ENCODE data around the gene SHROOM1.

Gene SHROOM1

DNA sequence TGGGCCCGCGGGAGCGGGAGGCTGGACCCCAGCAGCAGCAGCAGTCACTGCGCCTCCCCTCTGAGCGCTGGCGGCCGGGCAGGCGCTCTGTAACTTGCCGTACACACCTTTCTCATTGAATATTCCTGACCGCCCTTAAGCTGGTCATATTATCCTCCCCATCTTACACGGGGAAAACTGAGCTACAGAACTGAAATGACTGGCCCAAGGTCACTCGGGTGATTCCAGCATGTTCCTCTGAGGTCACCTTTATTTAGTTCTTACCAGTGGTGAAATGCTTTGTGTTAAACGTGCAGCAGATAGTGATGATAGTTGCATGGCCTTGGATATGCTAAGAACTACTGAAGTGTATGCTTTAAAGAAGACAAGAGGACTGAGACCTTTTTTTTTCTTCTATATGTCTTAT lies 36.6 kb upstream of the SHROOM1 start:
- Histone ChIP-seq H3K9me3 (no peaks in the 10 kb centered on the region), H3K4me1 (ENCODE audit: control insufficient read depth in 1 of 2, insufficient read depth in 1 of 2, low read depth in 1 of 2, low read length in 1 of 2) (peaks cover 13 to 14% of the 10 kb centered on the region in 2 experiments), H3K4me3 (ENCODE audit: low read depth in 1 of 2, low read length in 1 of 2) (peak overlapping the region; percentile 77 to 94), H3K27ac (peak overlapping the region; percentile 82), H3K27me3 (peaks cover 14% of the 10 kb centered on the region), H3K36me3 (peaks cover 9% of the 10 kb centered on the region)
- TF ChIP-seq, protein P1, sequence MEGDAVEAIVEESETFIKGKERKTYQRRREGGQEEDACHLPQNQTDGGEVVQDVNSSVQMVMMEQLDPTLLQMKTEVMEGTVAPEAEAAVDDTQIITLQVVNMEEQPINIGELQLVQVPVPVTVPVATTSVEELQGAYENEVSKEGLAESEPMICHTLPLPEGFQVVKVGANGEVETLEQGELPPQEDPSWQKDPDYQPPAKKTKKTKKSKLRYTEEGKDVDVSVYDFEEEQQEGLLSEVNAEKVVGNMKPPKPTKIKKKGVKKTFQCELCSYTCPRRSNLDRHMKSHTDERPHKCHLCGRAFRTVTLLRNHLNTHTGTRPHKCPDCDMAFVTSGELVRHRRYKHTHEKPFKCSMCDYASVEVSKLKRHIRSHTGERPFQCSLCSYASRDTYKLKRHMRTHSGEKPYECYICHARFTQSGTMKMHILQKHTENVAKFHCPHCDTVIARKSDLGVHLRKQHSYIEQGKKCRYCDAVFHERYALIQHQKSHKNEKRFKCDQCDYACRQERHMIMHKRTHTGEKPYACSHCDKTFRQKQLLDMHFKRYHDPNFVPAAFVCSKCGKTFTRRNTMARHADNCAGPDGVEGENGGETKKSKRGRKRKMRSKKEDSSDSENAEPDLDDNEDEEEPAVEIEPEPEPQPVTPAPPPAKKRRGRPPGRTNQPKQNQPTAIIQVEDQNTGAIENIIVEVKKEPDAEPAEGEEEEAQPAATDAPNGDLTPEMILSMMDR (IDR thresholded peaks at IDR 0.05): no peak

DNA sequence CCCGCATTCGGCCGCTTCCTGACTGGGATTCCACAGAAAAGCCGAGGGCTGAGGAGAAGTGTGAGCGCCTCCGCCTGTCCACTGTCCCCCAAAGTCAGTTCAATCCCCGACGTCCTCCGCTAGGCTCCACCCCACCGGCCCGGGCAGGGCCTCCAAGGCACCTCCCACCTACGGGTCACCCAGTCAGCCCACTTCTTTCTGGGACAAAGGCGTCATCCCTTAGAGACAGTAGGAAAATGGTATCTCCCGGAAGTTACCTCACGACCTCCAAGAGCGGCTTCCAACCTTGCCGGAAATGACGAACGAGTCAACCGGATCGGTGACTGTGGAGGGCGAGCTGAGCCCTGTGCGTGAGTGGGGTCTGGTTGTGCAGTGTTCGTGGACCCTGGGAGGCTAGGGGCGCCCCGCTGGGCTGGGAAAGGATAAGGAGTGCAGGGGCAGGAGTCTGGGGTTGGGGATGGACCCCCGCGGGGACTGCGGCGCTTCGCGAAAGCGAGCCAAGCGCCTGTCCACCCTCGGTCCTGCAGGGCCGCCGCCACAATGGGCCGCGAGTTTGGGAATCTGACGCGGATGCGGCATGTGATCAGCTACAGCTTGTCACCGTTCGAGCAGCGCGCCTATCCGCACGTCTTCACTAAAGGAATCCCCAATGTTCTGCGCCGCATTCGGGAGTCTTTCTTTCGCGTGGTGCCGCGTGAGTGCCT lies 36.0 kb upstream of the SHROOM1 start, which contains the start of the genes GDF9 and UQCRQ:
TSS of gene GDF9 (minus strand) at position 128 of the 704 bp plus-strand sequence. CDS start 1,936 bp downstream, outside the sequence.
TSS of gene UQCRQ (plus strand) at position 301 of the 704 bp plus-strand sequence. CDS start at position 541, 240 bp downstream.
- H3K27me3 ChIP-seq: peaks cover 20% of the 10 kb centered on the region
- TF ChIP-seq, protein P1 (IDR thresholded peaks at IDR 0.05): no peak
- peaks cover 6% of the 10 kb centered on the region for H3K36me3 ChIP-seq
- no peaks in the 10 kb centered on the region for H3K9me3 ChIP-seq
- peak within 1 kb of the TSS; percentile 82 for H3K27ac ChIP-seq
- H3K4me3 ChIP-seq (ENCODE audit: low read depth in 1 of 2, low read length in 1 of 2): peak within 1 kb of the TSS; percentile 77 to 94
- H3K4me1 ChIP-seq (ENCODE audit: control insufficient read depth in 1 of 2, insufficient read depth in 1 of 2, low read depth in 1 of 2, low read length in 1 of 2): peaks cover 13 to 14% of the 10 kb centered on the region in 2 experiments

DNA sequence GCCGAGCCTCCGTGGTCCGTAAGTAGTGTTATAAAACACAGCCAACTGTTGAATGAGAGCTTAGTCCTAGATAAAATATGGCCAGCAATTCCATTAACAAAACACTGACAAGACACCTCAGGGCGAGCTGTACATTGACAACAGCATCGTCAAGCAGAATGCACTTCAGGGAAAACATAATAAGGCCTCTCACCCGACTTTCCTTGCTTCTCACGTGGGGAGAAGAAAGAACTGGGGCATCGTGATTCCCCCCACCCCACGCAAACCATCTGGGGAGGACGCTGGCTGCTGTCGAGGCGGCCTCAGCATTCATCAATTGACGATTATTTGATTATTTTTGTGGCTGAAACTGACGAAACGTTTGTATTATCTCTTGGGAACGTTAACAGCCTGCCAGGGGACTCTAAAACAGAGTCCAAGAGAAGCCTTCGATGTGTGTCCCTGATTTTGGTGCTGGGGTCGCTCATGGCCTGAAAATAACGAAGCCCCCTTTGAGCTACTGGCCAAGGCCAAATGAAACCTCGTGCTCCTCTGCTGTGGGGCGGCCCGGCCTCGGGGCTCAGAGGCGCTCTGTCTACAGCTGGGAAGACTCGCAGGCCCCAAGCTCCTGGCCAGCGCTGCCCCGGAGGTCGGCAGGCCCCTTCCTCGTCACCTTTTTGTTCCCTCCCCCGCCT lies 35.4 kb upstream of the SHROOM1 start:
- Histone ChIP-seq H3K27me3 (peaks cover 27% of the 10 kb centered on the region), H3K27ac (peak overlapping the region; percentile 82), H3K4me3 (ENCODE audit: low read depth in 1 of 2, low read length in 1 of 2) (peak overlapping the region; percentile 77 to 94), H3K9me3 (no peaks in the 10 kb centered on the region), H3K36me3 (peaks cover 6% of the 10 kb centered on the region), H3K4me1 (ENCODE audit: control insufficient read depth in 1 of 2, insufficient read depth in 1 of 2, low read depth in 1 of 2, low read length in 1 of 2) (peaks cover 13 to 14% of the 10 kb centered on the region in 2 experiments)
- TF ChIP-seq, protein P1 (IDR thresholded peaks at IDR 0.05): no peak

DNA sequence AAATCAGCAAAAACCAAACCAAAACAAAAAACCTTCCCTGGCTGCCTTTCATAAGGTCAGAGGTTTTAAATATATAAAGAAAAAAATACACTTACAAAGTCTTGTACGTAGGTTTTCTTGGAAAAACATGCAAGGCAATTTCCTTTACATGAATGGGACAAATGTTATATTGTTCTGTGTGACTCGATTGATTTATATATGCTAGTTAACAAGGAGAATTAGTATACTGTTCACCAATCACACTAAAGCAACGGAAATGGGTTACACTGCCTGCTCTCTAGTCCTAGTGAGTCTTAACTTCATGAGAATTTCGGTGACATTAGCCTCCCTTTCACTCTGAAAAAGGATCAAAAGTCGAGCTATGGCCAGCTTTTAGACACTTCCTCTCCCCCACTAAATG lies 30.3 kb upstream of the SHROOM1 start:
- peaks cover 3 to 4% of the 10 kb centered on the region in 2 experiments for H3K4me1 ChIP-seq (ENCODE audit: control insufficient read depth in 1 of 2, insufficient read depth in 1 of 2, low read depth in 1 of 2, low read length in 1 of 2)
- H3K4me3 ChIP-seq (ENCODE audit: low read depth in 1 of 2, low read length in 1 of 2): no peak overlapping the region
- no peaks in the 10 kb centered on the region for H3K36me3 ChIP-seq
- no peaks in the 10 kb centered on the region for H3K9me3 ChIP-seq
- peaks cover 49% of the 10 kb centered on the region for H3K27me3 ChIP-seq
- no peak overlapping the region for H3K27ac ChIP-seq
- TF ChIP-seq, protein P1 (IDR thresholded peaks at IDR 0.05): no peak

DNA sequence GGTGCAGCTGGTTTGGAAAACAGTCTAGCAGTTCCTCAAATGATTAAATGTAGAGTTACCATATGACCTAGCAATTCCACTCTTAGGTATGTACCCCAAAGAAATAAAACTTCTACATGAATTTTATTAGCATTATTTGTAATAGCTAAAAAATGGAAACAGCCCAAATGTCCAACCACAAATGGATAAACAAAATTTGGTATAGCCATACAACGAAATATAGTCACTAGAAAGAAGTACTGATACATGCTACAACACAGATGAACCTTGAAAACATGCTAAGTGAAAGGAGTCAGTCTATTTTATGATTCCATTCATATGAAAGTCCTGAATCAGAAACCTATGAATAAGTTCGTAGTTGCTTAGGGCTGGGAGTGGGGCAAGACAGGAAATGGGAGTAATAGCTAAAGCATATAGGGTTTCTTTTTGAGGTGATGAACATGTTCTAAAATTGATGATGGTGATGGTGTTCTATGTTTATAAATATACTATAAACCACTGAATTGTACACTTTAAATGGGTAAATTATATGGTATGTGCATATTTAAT lies 29.5 kb upstream of the SHROOM1 start:
- Histone ChIP-seq H3K36me3 (no peaks in the 10 kb centered on the region), H3K9me3 (no peaks in the 10 kb centered on the region), H3K27ac (no peak overlapping the region), H3K4me3 (ENCODE audit: low read depth in 1 of 2, low read length in 1 of 2) (no peak overlapping the region), H3K27me3 (peaks cover 49% of the 10 kb centered on the region), H3K4me1 (ENCODE audit: control insufficient read depth in 1 of 2, insufficient read depth in 1 of 2, low read depth in 1 of 2, low read length in 1 of 2) (no peaks in the 10 kb centered on the region)
- TF ChIP-seq, protein P1 (IDR thresholded peaks at IDR 0.05): no peak
